Spleen (tissue), 7 donors: ENCODE data around the gene MLLT10.
A peak's percentile ranks its signal among the peaks of the same experiment; 100 is the strongest.

Source experiments
- POLR2A ChIP-seq, 3 donors: fragments of 450-650 bp; IDR thresholded peaks; one replicate each; pipeline ENCODE4 v1.5.1; 2017; ENCODE audit warnings: antibody characterized with exemption in 3 of 3, mild to moderate bottlenecking in 1 of 3
- POLR2AphosphoS5 ChIP-seq, 3 donors: sonication (generic); formaldehyde crosslinking; IDR thresholded peaks; one replicate each; pipeline ENCODE4 v1.5.1; 2017; ENCODE audit warnings: antibody characterized with exemption in 3 of 3
- TF ChIP-seq, protein P1 (sequence below), 11 experiments: fragments of 200-600 bp in 7 of 11; fragments of 450-650 bp in 4 of 11; sonication (generic) in 4 of 11; IDR thresholded peaks in 8 of 11; conservative IDR thresholded peaks in 3 of 11; 1 replicate in 7 of 11; 2 replicates in 4 of 11; pipeline versions ENCODE4 v1.4.0 to v1.8.0; 2016 to 2021; ENCODE audit warnings: antibody characterized with exemption in 11 of 11, inconsistent platforms in 4 of 11, mild to moderate bottlenecking in 1 of 11
- donor health status: DM: no; HTN: no; CAD: no; lungs with moderate emphysema.
- donor health status: DM: no; HTN: no; CAD: no.
- donor health status: DM: no; HTN: no; CAD: no.

DNA sequence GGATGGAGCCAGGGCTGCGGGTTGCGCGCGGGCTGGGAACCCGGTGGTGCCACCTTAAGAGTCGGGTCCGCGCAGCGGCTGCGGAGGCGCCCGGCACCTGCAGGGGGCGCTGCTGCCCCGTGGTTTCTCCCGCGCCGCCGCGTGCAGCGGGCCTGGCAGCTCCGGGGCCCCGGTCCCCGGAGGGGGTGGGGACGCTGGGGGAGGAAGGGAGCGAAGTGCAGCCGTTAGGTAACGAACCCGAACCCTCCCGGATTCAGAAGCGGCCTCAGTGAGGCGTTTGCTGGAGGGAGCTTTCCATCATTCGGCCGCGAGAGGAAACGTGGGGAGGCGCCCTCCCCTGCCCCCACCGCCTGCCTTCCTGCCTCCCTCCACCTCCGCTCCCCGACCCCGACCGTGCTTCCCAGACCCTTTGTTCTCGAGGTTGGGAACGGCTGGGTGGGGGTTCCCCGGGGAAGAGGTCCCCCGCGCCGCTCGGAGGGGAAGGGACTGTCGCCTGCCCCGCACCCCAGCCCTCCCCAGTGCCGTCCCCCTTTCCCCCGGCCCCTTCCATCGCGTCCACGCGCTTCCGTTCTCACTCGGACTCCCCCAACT, 38.2 kb upstream of the MLLT10 start:
- TF ChIP-seq, protein P1, sequence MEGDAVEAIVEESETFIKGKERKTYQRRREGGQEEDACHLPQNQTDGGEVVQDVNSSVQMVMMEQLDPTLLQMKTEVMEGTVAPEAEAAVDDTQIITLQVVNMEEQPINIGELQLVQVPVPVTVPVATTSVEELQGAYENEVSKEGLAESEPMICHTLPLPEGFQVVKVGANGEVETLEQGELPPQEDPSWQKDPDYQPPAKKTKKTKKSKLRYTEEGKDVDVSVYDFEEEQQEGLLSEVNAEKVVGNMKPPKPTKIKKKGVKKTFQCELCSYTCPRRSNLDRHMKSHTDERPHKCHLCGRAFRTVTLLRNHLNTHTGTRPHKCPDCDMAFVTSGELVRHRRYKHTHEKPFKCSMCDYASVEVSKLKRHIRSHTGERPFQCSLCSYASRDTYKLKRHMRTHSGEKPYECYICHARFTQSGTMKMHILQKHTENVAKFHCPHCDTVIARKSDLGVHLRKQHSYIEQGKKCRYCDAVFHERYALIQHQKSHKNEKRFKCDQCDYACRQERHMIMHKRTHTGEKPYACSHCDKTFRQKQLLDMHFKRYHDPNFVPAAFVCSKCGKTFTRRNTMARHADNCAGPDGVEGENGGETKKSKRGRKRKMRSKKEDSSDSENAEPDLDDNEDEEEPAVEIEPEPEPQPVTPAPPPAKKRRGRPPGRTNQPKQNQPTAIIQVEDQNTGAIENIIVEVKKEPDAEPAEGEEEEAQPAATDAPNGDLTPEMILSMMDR (IDR thresholded peaks at IDR 0.05 in 8 of 11, conservative IDR thresholded peaks at IDR 0.05 in 3 of 11), result peak; percentile 86 to 100 (median 99)
- TF ChIP-seq POLR2A (IDR thresholded peaks at IDR 0.05), result no peak
- TF ChIP-seq POLR2AphosphoS5 (IDR thresholded peaks at IDR 0.05), result peak; percentile 45 to 70 (median 61)
